ENCODE measurements around the gene POLR3K.

The POLR3K gene

DNA sequence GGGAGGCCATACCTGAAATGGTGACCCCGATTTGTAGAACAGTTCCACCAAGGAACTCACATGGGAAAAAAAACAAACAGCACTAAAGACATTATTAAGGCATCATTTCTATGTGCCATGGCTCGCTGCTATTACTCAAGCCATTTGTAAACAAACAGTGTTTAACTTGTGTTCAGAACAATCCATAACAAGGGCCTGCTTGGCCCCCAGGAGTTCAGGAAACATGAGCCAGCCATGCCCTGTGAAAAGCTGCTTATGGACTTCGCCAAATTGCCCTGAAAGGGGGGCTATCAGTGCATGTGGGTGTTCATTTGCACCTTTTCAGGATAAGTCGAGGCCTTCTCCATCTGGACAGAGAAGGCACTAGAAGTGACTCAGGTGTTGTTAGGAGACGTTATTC, 8.0 kb downstream of the POLR3K start:
- Histone ChIP-seq H3K27ac (ENCODE audit: low read length) (no peak overlapping the region), H4K20me1 (ENCODE audit: insufficient read depth, low read length) (no peaks in the 10 kb centered on the region), H3K9me3 (replicated peaks; ENCODE audit: insufficient read depth, low read length) (no peaks in the 10 kb centered on the region), H3K4me3 (ENCODE audit: low read length) (no peak overlapping the region), H3F3A (ENCODE audit: insufficient read depth, low read length) (peaks cover 4% of the 10 kb centered on the region; the same call in 1 of the 2 replicates), H3K79me2 (ENCODE audit: low read length) (peaks cover 51% of the 10 kb centered on the region), H3K9ac (ENCODE audit: low read length) (no peak overlapping the region), H3K4me2 (ENCODE audit: low read depth, low read length) (no peak overlapping the region), H3K36me3 (replicated peaks; ENCODE audit: insufficient read depth, low read length) (no peaks in the 10 kb centered on the region; the same call in 1 of the 2 replicates), H3K27me3 (replicated peaks; ENCODE audit: insufficient read depth, low read length) (no peaks in the 10 kb centered on the region), H2AFZ (ENCODE audit: low read length) (no peak overlapping the region), H3K9me2 (replicated peaks; ENCODE audit: insufficient read depth, low read length) (no peaks in the 10 kb centered on the region), H3K4me1 (ENCODE audit: low read length) (no peaks in the 10 kb centered on the region)
- DNase-seq = no peak
- TF ChIP-seq EZH2phosphoT487 (IDR thresholded peaks at IDR 0.05; ENCODE audit: low read length) = no peak
- TF ChIP-seq EZH2 (optimal IDR thresholded peaks at IDR 0.05; ENCODE audit: low read depth, low read length) = no peak
- TF ChIP-seq, protein P1, sequence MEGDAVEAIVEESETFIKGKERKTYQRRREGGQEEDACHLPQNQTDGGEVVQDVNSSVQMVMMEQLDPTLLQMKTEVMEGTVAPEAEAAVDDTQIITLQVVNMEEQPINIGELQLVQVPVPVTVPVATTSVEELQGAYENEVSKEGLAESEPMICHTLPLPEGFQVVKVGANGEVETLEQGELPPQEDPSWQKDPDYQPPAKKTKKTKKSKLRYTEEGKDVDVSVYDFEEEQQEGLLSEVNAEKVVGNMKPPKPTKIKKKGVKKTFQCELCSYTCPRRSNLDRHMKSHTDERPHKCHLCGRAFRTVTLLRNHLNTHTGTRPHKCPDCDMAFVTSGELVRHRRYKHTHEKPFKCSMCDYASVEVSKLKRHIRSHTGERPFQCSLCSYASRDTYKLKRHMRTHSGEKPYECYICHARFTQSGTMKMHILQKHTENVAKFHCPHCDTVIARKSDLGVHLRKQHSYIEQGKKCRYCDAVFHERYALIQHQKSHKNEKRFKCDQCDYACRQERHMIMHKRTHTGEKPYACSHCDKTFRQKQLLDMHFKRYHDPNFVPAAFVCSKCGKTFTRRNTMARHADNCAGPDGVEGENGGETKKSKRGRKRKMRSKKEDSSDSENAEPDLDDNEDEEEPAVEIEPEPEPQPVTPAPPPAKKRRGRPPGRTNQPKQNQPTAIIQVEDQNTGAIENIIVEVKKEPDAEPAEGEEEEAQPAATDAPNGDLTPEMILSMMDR (IDR thresholded peaks at IDR 0.05; ENCODE audit: low read length) = no peak

DNA sequence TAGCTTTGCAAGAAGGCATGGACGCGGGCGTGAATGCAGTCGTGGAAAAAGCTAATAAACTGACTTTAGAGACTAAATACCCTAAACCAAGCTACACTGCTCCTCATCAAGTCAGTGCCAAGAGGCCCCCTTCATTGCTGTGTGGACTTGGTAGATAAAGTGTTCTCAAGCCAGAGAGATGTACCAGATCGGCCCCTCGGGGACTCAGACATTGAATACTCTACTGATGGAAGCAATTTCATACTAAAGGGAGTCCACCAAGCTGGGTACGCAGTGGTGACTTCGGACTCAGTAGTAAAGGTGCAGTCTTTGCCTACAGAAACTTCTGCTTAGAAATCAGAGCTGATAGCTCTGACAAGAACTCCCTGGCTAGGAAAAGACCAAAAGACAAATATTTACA, 8.8 kb downstream of the POLR3K start:
- Histone ChIP-seq H4K20me1 (ENCODE audit: insufficient read depth, low read length) (no peaks in the 10 kb centered on the region), H3F3A (ENCODE audit: insufficient read depth, low read length) (peaks cover 11% of the 10 kb centered on the region), H3K27ac (ENCODE audit: low read length) (no peak overlapping the region), H2AFZ (ENCODE audit: low read length) (no peak overlapping the region), H3K4me3 (ENCODE audit: low read length) (no peak overlapping the region), H3K4me1 (ENCODE audit: low read length) (peaks cover 4% of the 10 kb centered on the region; the same call in 1 of the 2 replicates), H3K36me3 (replicated peaks; ENCODE audit: insufficient read depth, low read length) (no peaks in the 10 kb centered on the region; the same call in 1 of the 2 replicates), H3K79me2 (ENCODE audit: low read length) (peaks cover 44% of the 10 kb centered on the region), H3K27me3 (replicated peaks; ENCODE audit: insufficient read depth, low read length) (no peaks in the 10 kb centered on the region), H3K9me3 (replicated peaks; ENCODE audit: insufficient read depth, low read length) (no peaks in the 10 kb centered on the region), H3K9ac (ENCODE audit: low read length) (no peak overlapping the region), H3K9me2 (replicated peaks; ENCODE audit: insufficient read depth, low read length) (no peaks in the 10 kb centered on the region), H3K4me2 (ENCODE audit: low read depth, low read length) (no peak overlapping the region)
- no peak for TF ChIP-seq EZH2 (optimal IDR thresholded peaks at IDR 0.05; ENCODE audit: low read depth, low read length)
- no peak for TF ChIP-seq EZH2phosphoT487 (IDR thresholded peaks at IDR 0.05; ENCODE audit: low read length)
- TF ChIP-seq, protein P1 (IDR thresholded peaks at IDR 0.05; ENCODE audit: low read length) = no peak
- DNase-seq = no peak

DNA sequence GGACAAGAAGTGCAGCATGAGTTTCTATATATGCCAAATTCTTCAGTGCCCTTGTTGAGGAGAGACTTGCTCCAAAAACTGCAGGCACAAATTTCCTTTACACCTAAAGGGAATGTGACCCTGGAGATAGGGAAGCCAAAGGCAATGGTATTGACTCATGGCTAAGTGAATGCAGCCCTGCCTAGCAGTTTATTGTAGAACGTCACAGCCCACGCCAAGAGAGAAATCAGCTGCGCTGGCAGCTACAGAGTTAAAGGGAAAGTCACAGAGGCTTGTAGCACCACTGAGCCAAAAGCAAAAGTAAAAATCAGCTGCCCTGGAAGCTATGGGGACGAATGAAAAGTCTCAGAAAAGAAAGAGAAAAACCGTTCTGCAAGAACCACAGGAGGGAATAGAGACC, 10.1 kb downstream of the POLR3K start:
- peaks cover 18% of the 10 kb centered on the region for H3F3A ChIP-seq (ENCODE audit: insufficient read depth, low read length)
- no peak overlapping the region for H3K27ac ChIP-seq (ENCODE audit: low read length)
- H3K9me2 ChIP-seq (replicated peaks; ENCODE audit: insufficient read depth, low read length) = no peaks in the 10 kb centered on the region
- TF ChIP-seq EZH2phosphoT487 (IDR thresholded peaks at IDR 0.05; ENCODE audit: low read length) = no peak
- TF ChIP-seq EZH2 (optimal IDR thresholded peaks at IDR 0.05; ENCODE audit: low read depth, low read length) = no peak
- TF ChIP-seq, protein P1 (IDR thresholded peaks at IDR 0.05; ENCODE audit: low read length) = no peak
- H3K79me2 ChIP-seq (ENCODE audit: low read length) = peaks cover 36% of the 10 kb centered on the region
- H3K4me1 ChIP-seq (ENCODE audit: low read length) = peaks cover 18% of the 10 kb centered on the region
- no peaks in the 10 kb centered on the region; the same call in 1 of the 2 replicates for H3K36me3 ChIP-seq (replicated peaks; ENCODE audit: insufficient read depth, low read length)
- no peaks in the 10 kb centered on the region for H3K27me3 ChIP-seq (replicated peaks; ENCODE audit: insufficient read depth, low read length)
- DNase-seq = no peak
- H3K9me3 ChIP-seq (replicated peaks; ENCODE audit: insufficient read depth, low read length) = no peaks in the 10 kb centered on the region
- H3K4me2 ChIP-seq (ENCODE audit: low read depth, low read length) = no peak overlapping the region
- no peak overlapping the region for H3K9ac ChIP-seq (ENCODE audit: low read length)
- H2AFZ ChIP-seq (ENCODE audit: low read length) = no peak overlapping the region
- no peak overlapping the region for H3K4me3 ChIP-seq (ENCODE audit: low read length)
- no peaks in the 10 kb centered on the region for H4K20me1 ChIP-seq (ENCODE audit: insufficient read depth, low read length)
